NB4 (cell line): ENCODE results near the gene HES4.

Source experiments
- CTCF ChIP-seq: IDR thresholded peaks from one replicate; pipeline ENCODE4 v1.5.1; 2012; ENCODE audit warnings: low read depth, low read length
- MAX ChIP-seq: IDR thresholded peaks from 2 replicates; pipeline ENCODE4 v1.6.1; 2011; ENCODE audit warnings: low read depth, low read length
- MYC ChIP-seq: IDR thresholded peaks from 2 replicates; pipeline ENCODE4 v1.6.1; 2011; ENCODE audit warnings: low read depth, low read length
- POLR2A ChIP-seq: IDR thresholded peaks from 2 replicates; pipeline ENCODE4 v1.6.1; 2011; ENCODE audit warnings: mild to moderate bottlenecking; ENCODE audit not compliant: insufficient read length; ENCODE audit errors: extremely low read depth

- TF ChIP-seq CTCF = no peak
- no peak for TF ChIP-seq POLR2A
- no peak for TF ChIP-seq MYC
- no peak for TF ChIP-seq MAX
These were observed 34.5 kb upstream of the HES4 start for GRCh38 chr1:1034439-1034781.
